Neural progenitor cell (in vitro differentiated cells): ENCODE data around the gene AHCY. TPM values are rescaled to one million over a fixed set of nuclear protein-coding genes. Genes with fewer than 3 reads are reported as not detected.

Experiments
- DNase-seq: peaks from one replicate; pipeline ENCODE4 v3.0.0-alpha.2; 2016; ENCODE audit warnings: low spot score
- H2AFZ ChIP-seq: fragments of 200-600 bp; sonication (generic); replicated peaks from 2 replicates; pipeline ENCODE4 v1.6.1; 2016; ENCODE audit warnings: antibody characterized with exemption
- H3F3A ChIP-seq: fragments of 200-600 bp; sonication (generic); 2 replicates; pipeline ENCODE4 v1.6.1; 2016; ENCODE audit warnings: antibody characterized with exemption, low read depth
- H3K27ac ChIP-seq: fragments of 200-600 bp; sonication (generic); 2 replicates; pipeline ENCODE4 v1.5.1; 2016; ENCODE audit warnings: mild to moderate bottlenecking
- H3K27me3 ChIP-seq: fragments of 200-600 bp; sonication (generic); 2 replicates; pipeline ENCODE4 v1.6.1; 2016; ENCODE audit warnings: mild to moderate bottlenecking, moderate library complexity
- H3K36me3 ChIP-seq: fragments of 200-600 bp; sonication (generic); 2 replicates; pipeline ENCODE4 v1.5.1; 2016
- H3K4me1 ChIP-seq: fragments of 200-600 bp; sonication (generic); 2 replicates; pipeline ENCODE4 v1.6.1; 2016; ENCODE audit warnings: mixed run types
- H3K4me2 ChIP-seq: fragments of 200-600 bp; sonication (generic); 2 replicates; pipeline ENCODE4 v1.6.1; 2016
- H3K4me3 ChIP-seq: fragments of 200-600 bp; sonication (generic); 2 replicates; pipeline ENCODE4 v1.5.1; 2016
- H3K79me2 ChIP-seq: fragments of 200-600 bp; sonication (generic); 2 replicates; pipeline ENCODE4 v1.6.1; 2016; ENCODE audit warnings: low read depth
- H3K9ac ChIP-seq: fragments of 200-600 bp; sonication (generic); 2 replicates; pipeline ENCODE4 v1.6.1; 2016
- H3K9me3 ChIP-seq: fragments of 200-600 bp; sonication (generic); 2 replicates; pipeline ENCODE4 v1.5.1; 2016; ENCODE audit warnings: low read depth
- H4K20me1 ChIP-seq: fragments of 200-600 bp; sonication (generic); 2 replicates; pipeline ENCODE4 v1.6.1; 2016; ENCODE audit warnings: low read depth
- H3K27ac Mint-ChIP-seq: 3 replicates; pipeline ENCODE4 v1.8.0; 2021; ENCODE audit warnings: mixed read lengths
- H3K27me3 Mint-ChIP-seq: 2 replicates; pipeline ENCODE4 v1.8.0; 2022; ENCODE audit warnings: low read depth, mild to moderate bottlenecking, inconsistent platforms, moderate library complexity, mixed read lengths; ENCODE audit not compliant: insufficient read depth
- H3K36me3 Mint-ChIP-seq: 3 replicates; pipeline ENCODE4 v1.8.0; 2021; ENCODE audit warnings: mixed read lengths
- H3K4me1 Mint-ChIP-seq: 3 replicates; pipeline ENCODE4 v1.8.0; 2021; ENCODE audit warnings: mixed read lengths
- H3K4me3 Mint-ChIP-seq: 3 replicates; pipeline ENCODE4 v1.8.0; 2021; ENCODE audit warnings: mild to moderate bottlenecking, moderate library complexity, mixed read lengths
- H3K9me3 Mint-ChIP-seq: 3 replicates; pipeline ENCODE4 v1.8.0; 2020; ENCODE audit warnings: mixed read lengths
- CTCF ChIP-seq: fragments of 200-600 bp; sonication (generic); IDR thresholded peaks from 2 replicates; pipeline ENCODE4 v1.5.1; 2017; ENCODE audit warnings: antibody characterized with exemption, mild to moderate bottlenecking
- EZH2 ChIP-seq: fragments of 200-600 bp; sonication (generic); IDR thresholded peaks from 2 replicates; pipeline ENCODE4 v1.6.1; 2017; ENCODE audit warnings: antibody characterized with exemption, mild to moderate bottlenecking, moderate library complexity
- EZH2phosphoT487 ChIP-seq: fragments of 200-600 bp; sonication (generic); IDR thresholded peaks from 2 replicates; pipeline ENCODE4 v1.6.1; 2017; ENCODE audit warnings: antibody characterized with exemption
- total RNA-seq: library from RNA; depleted of rRNA; stranded (reverse); fragments of >200 nt; gene quantifications from 2 replicates; pipeline ENCODE4 v1.2.3, GENCODE V29; 2015; ENCODE audit warnings: low replicate concordance

AHCY gene
- total RNA-seq, 1 donor from 2014 or later = 184 TPM

DNA sequence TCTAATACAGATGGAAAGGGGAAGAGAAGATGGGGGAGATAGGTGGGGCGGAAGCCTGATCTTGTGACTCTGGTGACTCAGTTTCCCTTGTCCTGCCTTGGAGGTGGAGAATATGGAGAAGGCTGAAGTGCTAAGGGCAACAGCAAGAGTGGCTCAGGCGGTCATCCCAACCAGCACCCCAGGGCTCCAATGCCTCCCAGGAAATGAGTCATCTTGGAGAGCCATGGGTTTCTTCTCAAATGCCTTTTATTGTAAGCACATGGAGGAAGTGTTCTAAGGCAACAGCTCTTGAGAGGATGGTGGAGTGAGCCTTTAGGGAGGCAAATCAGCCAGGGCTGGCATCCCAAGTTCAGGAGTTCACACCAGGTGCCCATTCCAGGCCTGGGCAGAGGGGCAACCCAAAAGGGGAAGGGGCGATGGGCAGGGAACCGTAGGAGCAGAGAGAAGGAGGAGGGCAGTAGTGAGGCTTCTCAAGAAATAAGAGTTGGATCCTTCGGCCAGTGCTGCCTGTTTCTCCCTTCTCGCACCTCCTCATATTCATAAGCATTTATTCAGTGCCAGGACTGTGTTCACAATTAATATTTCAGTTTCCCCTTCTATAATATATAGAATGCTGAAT is 13.2 kb upstream of the AHCY start:
- Mint-ChIP-seq H3K27ac (no peak overlapping the region), H3K4me1 (peaks cover 19% of the 10 kb centered on the region), H3K9me3 (no peaks in the 10 kb centered on the region), H3K4me3 (no peak overlapping the region), H3K27me3 (peaks cover 10% of the 10 kb centered on the region), H3K36me3 (no peaks in the 10 kb centered on the region)
- Histone ChIP-seq H3K27ac (no peak overlapping the region), H3K27me3 (peaks cover 13% of the 10 kb centered on the region), H4K20me1 (peaks cover 3% of the 10 kb centered on the region), H3K4me2 (no peak overlapping the region), H3K9me3 (no peaks in the 10 kb centered on the region), H3K79me2 (no peaks in the 10 kb centered on the region), H3K4me3 (no peak overlapping the region), H3K4me1 (peaks cover 6% of the 10 kb centered on the region), H3K36me3 (no peaks in the 10 kb centered on the region), H3K9ac (no peak overlapping the region), H3F3A (peaks cover 11% of the 10 kb centered on the region), H2AFZ (no peak overlapping the region)
- TF ChIP-seq EZH2phosphoT487 (no peak), EZH2 (no peak), CTCF (no peak)
- DNase-seq = no peak

GRCh38 chr20:34315236-34315635 is 12.1 kb upstream of the AHCY start:
- Mint-ChIP-seq H3K36me3 (no peaks in the 10 kb centered on the region), H3K27ac (no peak overlapping the region), H3K4me1 (peaks cover 23% of the 10 kb centered on the region), H3K9me3 (no peaks in the 10 kb centered on the region), H3K27me3 (peaks cover 12% of the 10 kb centered on the region), H3K4me3 (no peak overlapping the region)
- H3K9ac ChIP-seq = no peak overlapping the region
- peaks cover 3% of the 10 kb centered on the region for H4K20me1 ChIP-seq
- TF ChIP-seq CTCF (no peak), EZH2phosphoT487 (no peak), EZH2 (no peak)
- no peak overlapping the region for H3K4me3 ChIP-seq
- H3K9me3 ChIP-seq = no peaks in the 10 kb centered on the region
- peaks cover 16% of the 10 kb centered on the region for H3K27me3 ChIP-seq
- H3K27ac ChIP-seq = no peak overlapping the region
- H3K79me2 ChIP-seq = no peaks in the 10 kb centered on the region
- no peak overlapping the region for H2AFZ ChIP-seq
- H3F3A ChIP-seq = peaks cover 21% of the 10 kb centered on the region
- DNase-seq = no peak
- H3K36me3 ChIP-seq = no peaks in the 10 kb centered on the region
- no peak overlapping the region for H3K4me2 ChIP-seq
- peaks cover 10% of the 10 kb centered on the region for H3K4me1 ChIP-seq

DNA sequence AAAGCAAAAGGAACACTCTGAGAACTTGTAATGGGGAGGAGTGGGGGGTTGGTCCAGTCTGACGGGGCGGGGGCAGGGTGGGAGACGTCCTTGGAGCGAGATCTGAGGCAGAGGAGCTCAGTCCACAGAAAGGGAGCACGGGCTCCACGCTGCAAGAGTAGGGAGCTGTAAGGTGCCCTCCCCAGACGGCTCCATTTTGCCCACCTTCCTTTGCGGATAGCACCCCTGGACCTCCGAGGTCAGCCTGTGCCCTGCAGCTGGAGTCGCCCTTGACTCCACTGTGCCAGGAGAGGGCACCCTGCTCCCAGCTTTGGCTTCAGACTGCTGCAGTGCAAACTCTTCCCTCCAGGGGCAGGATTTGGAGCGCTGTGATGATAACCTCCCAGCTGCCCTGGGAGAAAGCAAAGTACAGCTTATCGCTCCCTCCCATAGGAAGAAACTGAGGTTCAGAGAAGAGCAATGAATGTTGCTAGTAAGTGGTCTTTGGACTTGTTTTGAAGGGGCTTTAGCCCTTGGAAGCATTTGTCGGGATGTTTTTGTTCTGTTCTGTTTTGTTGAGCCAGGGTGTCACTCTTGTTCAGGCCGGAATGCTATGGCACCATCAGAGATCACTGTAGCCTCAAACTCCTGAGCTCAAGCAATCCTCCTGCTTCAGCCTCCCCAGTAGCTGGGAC is 9.5 kb upstream of the AHCY start:
- Histone ChIP-seq H3K9me3 (no peaks in the 10 kb centered on the region), H3K4me3 (peak overlapping the region; percentile 49), H4K20me1 (peaks cover 3% of the 10 kb centered on the region), H3K79me2 (no peaks in the 10 kb centered on the region), H3K36me3 (no peaks in the 10 kb centered on the region), H3K4me2 (peak overlapping the region; percentile 80), H2AFZ (peak overlapping the region; percentile 97), H3F3A (peaks cover 22% of the 10 kb centered on the region), H3K9ac (no peak overlapping the region), H3K27ac (no peak overlapping the region), H3K27me3 (peaks cover 16% of the 10 kb centered on the region), H3K4me1 (peaks cover 10% of the 10 kb centered on the region)
- Mint-ChIP-seq H3K9me3 (no peaks in the 10 kb centered on the region), H3K27me3 (peaks cover 15% of the 10 kb centered on the region), H3K4me1 (peaks cover 17% of the 10 kb centered on the region), H3K27ac (no peak overlapping the region), H3K36me3 (no peaks in the 10 kb centered on the region), H3K4me3 (peak overlapping the region; percentile 72)
- peak; percentile 100 for TF ChIP-seq CTCF
- no peak for TF ChIP-seq EZH2
- peak; percentile 93 for DNase-seq
